ENCODE measurements around the gene NEDD4L. TPM values are rescaled to one million over a fixed set of nuclear protein-coding genes. Genes with fewer than 3 reads are reported as not detected.
"Not testable (repeated sequence)": the region's sequence is repeated elsewhere in the genome, so short reads cannot be mapped to it uniquely, and the experiment has no call there.

Gene NEDD4L
- total RNA-seq, 1 donor from 2014 or later: 55.9 TPM

DNA sequence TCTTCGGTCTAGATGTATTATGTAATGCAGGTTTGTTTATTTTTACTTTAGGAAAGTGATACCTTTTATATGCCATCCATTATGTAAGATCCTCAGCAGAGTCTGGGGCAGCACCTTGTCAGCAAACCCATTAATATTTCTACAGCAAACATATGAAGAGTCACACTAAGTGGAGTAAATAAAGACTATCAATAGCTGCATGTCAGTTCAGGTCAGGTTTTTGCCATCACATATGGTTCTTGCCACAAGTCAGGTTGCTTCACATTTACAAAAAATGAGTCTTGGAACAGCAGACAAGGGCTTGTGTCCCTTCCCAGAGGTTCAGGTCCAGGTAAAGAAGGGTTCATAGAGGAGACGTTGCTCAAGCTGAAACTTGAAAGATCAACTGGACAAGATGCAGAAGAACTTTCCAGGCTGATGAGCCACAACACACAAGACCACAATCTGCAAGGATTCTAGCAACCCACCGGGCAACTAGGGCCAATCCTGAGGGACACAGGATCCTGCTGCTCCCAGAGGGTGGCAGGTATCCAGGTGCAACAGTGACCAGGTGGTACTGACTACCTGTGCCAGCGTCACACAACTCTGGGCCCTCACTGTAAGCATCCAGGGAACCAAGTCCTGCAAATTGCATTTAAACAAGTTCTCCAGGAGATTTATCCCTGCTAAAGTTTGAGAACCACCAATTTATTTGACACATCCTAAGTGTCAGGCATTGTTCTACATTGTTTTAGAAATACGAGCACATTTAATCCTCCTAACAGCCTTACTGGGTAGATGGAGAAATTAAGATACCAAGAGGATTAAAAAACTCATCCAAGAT is 369.0 kb downstream of the NEDD4L start:
- DNase-seq (ENCODE audit: missing footprints): no peak
- no peak for ATAC-seq
- intact Hi-C loops (cut with DNase I): no loop called here

DNA sequence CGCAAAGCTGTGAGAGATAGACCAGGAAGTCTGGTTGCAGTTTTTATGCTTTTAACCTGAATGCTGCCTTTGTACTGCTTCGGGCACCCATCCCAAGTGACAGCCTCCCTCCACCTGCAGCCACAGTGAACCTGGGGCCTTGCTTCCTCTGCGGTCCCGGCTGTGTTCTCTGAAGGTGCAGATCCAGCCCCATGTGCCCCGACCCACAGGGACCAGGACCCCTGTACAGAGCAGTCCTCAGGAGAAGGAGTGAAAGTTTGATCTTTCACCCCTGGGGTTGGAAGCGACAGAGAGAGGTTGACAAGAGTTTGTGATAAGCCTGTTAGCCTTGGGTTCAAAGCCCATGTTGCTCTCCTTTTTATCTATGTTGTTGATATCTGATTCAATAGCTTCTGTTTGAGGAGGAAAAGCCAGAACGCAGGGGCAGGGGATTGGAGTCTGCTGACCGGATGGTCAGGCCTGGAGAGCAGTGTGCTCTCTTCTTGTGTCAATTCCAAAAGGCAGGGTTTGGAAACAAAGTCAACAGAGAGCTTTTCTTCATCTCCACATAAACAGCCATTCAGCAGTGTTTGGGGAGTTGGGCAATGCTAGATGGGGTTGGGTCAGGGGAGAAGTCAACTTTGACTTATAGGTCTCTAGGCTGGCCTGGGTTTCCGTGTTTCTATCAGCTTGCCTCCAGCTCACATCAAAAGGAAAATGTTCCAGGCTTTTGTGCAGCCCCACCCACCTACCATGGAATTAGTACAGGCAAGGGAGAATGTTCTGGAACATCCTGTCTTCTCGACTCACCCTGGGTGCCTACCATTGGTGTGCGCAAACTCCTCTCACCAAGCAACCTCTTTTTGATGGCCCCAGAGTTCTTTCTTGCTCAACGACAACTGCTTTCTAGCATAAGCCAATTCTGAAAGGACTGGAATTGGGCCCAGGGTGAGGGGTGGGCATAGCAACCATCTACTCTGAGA is 369.9 kb downstream of the NEDD4L start:
- DNase-seq (ENCODE audit: missing footprints) (no peak), ATAC-seq (no peak)
- intact Hi-C loops (cut with DNase I): no loop called here

DNA sequence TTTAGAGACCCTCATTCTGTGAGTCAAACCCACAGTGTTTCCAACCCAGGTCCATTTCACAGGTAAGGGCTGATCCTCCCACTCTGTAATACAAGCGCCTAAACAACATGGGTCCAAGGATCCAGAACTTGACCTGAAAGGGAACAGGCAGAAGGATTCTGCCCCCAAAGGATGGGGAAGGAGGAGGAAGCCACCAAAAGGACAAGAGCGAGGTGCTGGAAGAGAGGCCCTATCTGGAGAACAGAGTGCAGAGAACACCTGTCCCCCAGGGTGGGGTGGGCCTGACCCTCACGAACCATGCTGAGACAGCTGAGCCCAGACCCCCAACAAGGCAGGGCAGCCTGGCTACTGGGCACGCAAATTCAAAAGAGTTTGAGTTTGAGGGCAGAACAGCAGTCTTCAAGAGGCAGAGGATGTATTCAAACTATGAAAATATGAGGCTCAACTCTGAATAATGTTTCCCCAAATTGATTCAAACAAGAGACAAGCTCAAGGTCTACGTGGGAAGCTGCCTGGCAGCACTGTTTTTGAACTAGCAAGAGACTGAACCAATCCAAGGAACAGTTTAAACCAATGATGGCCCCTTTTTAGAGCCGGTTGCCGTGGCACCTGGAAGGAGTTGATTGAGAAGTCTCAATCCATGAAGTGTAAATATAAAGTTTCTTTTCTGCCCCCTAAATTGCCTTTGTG is 372.1 kb downstream of the NEDD4L start:
- no peak for ATAC-seq
- intact Hi-C loops (cut with DNase I): no loop called here
- no peak for DNase-seq (ENCODE audit: missing footprints)

DNA sequence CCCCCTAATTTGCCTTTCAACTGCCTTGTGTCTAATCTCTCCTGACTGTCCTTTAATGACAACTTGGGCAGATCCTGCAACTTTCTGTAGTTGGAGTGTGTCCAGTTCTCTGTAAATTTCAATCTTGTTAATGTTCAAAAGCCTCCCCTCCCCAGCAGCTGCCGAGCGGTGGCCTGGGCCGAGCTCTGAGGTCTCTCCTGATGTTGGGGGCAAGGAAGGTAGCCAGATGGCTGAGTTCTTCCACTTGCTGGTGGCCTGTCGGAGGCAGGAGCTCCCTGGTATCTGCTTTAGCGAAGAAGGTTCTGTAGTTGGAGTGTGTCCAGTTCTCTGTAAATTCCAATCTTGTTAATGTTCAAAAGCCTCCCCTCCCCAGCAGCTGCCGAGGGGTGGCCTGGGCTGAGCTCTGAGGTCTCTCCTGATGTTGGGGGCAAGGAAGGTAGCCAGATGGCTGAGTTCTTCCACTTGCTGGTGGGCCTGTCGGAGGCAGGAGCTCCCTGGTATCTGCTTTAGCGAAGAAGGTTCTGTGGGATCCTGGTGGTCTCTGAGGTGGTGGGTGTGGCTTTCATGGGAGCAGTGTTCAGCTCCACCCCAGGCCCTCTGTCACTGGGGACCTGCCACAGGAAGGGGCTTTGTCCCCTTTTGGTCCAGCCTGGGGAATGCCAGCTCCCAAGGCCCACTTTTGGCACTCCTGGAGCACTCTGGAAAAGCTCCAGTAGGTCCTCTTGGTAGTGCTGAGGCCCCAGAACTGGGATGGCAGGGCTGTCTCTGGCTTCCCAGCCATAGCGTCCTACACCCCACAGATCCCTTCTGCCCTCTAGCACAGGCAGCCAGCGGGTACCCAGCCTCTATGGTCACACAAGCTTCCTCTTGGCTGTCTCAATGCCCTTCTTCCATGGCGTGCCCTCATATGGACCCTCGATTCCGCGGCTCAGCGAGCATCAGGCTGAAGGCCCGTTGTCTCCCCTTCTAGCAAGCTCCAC is 373.0 kb downstream of the NEDD4L start:
- no peak for ATAC-seq

DNA sequence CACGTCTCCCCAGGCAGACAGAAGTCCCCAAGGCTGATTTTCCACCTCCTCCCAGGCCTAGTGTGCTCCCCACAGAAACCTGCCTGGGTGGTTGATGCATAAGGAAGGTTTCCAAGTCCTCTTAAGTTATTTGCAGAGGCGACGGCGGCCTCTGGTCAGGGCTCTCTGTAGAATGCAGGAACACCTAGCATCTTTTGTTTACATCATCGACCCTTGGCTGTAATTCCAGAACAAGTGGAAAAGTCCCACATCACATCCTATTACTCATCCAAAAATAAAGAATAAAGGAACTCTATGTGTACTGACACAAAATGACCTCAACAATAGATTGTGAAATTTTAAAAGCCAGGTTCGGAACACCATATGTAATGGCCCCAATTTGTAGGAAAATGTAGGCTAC is 373.7 kb downstream of the NEDD4L start:
- ATAC-seq: no peak
- intact Hi-C loops (cut with DNase I): no loop called here
- no peak for DNase-seq (ENCODE audit: missing footprints)

More for the DNA sequence above, 373.0 kb downstream of the NEDD4L start:
- no peak for DNase-seq (ENCODE audit: missing footprints)
- intact Hi-C loops (cut with DNase I): no loop called here

DNA sequence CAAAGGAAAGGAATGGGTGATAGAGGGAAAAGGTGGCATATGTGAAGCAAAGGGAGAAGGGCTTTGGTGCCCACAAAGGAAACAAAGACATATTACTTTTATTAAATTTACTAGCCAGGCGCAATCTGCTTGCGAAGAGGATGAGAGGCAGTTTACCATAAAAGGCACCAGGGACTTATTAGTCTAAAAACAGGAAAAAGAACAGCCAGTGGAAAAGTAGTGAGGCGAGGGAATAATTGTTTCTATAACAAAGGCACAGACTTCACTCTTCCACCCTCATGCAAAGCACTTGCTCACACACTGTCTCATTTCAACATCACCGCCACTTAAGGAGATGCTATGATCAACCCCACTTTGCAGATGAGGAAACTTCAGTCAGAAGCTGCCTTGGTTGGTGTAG is 374.3 kb downstream of the NEDD4L start:
- DNase-seq (ENCODE audit: missing footprints): no peak
- ATAC-seq: no peak
- intact Hi-C loops (cut with DNase I): no loop called here

DNA sequence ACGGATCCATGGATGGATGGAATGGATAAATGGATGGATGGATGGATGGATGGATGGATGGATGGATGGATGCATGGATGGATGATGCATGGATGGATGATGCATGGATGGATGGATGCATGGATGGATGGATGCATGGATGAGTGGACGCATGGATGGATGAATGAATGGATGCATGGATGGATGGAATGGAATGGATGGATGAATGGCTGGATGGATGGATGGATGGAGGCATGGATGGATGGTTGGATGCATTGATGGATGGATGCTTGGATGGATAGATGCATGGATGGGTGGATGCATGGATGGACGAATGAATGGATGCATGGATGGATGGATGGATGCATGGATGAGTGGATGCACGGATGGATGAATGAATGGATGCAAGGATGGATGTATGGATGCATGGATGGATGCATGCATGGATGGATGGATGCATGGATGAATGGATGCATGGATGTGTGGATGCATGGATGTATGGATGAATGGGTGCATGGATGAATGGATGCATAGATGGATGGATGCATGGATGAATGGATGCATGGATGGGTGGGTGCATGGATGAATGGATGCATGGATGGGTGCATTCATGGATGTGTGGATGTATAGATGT is 375.7 kb downstream of the NEDD4L start:
- no peak for DNase-seq (ENCODE audit: missing footprints)
- no peak for ATAC-seq
- intact Hi-C loops (cut with DNase I): no loop called here

DNA sequence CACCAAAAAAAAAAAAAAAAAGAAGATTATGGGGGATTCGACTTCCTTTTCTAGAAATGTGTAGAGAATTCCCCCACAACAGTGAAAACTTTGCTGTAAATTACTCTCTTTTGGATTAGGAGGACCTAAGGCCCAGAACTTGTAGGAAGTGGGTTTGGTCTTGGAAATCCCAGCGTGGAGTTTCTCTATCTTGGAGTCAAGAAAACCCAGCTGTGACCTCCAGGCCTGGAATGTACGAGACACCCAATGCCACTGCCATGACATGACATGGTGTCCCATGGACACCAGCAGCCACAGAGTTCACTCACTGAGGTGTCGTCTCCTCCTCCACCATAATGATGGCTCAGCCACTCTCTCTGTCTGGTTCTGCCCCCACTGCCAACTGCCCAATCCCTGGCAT is 382.6 kb downstream of the NEDD4L start:
- intact Hi-C loops (cut with DNase I): no loop called here
- ATAC-seq: no peak
- DNase-seq (ENCODE audit: missing footprints): no peak

DNA sequence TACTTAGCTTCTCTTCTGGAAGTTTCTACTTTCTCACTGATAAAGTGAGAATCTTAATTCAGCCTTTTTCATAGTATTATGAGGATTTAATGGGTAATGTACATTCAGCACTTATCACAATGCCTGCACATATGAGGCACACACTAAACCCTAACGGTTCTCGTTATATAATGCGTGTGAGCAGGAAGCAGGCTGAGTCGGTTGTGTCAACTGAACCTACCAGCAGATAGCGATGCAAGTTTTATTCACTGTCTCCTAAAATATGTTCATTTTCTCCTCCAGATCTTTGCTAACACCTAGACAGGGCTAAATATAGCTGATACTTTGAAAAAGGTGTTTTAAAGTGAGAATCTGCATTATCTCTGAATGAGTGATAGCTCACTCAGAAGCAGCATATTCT is 383.3 kb downstream of the NEDD4L start:
- DNase-seq (ENCODE audit: missing footprints): no peak
- ATAC-seq: no peak
- intact Hi-C loops (cut with DNase I): no loop called here

DNA sequence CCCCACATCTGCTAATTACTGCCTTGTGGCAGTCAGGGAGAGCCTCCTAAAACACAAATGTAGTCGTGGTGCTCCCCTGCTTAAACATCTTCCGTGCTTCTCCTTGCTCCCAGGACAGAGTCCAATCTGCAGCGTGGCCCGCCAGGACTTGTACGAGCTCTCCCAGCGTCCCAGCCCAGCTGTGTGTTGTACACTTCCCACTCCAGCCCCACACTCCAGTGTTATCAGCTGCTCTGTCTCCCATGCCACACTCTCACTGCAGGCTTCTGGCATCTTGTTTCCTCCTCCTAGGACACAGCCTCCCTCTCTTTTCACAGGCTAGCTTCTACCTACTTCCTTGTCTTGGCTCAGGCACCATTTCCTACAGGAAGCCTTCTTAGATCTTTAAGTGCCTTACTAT is 385.4 kb downstream of the NEDD4L start:
- ATAC-seq: no peak
- DNase-seq (ENCODE audit: missing footprints): no peak
- intact Hi-C loops (cut with DNase I): no loop called here

DNA sequence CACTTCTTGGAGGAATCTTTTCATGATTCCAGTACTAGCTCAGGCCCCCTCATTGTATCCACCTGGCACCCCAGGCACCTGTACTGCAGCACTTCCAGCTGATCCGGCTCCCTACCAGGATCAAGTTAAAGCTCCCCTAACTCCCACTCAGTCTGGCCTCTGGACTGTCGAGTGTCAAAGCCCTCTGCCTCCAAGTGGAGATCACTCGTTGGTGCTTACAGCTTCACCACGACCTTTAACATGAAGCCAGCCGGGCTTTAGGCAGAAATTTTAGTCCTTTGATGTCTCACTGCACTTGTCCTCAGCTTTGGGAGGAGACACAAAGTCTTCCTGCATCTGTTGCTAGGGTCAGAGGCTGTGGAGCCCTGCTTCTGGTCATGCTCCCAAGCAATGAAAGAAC is 387.2 kb downstream of the NEDD4L start:
- intact Hi-C loops (cut with DNase I): no loop called here
- DNase-seq (ENCODE audit: missing footprints) (no peak), ATAC-seq (no peak)

DNA sequence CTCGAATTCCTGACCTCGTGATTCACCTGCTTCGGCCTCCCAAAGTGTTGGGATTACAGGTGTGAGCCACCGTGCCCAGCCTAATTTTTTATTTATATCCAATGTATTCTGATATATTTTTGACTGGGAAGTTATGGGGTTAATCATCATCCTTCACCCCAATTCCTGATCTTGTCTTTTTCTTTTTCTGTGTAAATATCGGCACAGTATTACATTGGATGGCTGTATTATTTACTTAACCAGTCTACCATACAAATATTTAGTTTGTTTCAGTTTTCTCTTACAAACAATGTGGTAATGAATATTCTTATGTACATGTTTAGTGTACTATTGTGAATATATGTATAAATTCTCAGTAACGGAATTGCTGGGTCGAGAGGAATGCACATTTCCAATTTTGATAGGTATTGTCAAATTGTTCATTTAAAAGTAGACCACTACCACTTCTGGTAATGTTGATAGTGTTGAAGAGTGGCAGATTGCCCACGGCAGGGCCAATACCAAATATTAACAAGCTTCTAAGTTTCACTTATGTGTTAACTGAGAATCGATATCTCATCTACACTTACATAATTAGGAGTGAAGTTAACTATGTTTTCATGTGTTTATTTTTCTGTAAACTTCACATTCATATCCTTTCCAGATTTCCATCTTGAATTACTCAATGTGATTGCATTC is 388.2 kb downstream of the NEDD4L start:
- DNase-seq (ENCODE audit: missing footprints) (no peak), ATAC-seq (no peak)
- intact Hi-C loops (cut with DNase I): no loop called here

DNA sequence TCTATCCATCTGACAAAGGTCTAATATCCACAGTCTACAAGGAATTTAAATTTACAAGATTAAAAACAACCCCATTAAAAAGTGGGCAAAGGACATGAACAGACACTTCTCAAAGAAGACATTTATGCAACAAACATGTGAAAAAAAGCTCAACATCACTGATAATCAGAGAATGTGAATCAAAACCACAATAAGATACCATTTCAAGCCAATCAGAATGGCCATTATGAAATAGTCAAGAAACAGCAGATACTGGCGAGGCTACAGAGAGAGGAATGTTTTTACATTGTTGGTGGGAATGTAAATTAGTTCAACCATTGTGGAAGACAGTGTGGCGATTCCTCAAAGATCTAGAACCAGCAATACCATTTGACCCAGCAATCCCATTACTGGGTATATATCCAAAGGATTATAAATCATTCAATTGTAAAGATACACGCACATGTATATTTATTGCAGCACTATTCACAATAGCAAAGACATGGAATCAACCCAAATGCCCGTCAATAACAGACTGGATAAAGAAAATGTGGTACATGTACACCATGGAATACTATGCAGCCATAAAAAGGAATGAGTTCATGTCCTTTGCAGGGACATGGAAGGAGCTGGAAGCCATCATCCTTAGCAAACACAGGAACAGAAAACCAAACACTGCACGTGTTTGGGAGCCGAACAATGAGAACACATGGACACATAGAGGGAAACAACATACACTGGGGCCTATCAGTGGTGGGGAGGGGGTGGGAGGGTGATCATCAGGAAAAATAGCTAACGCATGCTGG is 391.4 kb downstream of the NEDD4L start:
- intact Hi-C loops (cut with DNase I); DNase-seq (ENCODE audit: missing footprints); ATAC-seq: not testable (repeated sequence)

DNA sequence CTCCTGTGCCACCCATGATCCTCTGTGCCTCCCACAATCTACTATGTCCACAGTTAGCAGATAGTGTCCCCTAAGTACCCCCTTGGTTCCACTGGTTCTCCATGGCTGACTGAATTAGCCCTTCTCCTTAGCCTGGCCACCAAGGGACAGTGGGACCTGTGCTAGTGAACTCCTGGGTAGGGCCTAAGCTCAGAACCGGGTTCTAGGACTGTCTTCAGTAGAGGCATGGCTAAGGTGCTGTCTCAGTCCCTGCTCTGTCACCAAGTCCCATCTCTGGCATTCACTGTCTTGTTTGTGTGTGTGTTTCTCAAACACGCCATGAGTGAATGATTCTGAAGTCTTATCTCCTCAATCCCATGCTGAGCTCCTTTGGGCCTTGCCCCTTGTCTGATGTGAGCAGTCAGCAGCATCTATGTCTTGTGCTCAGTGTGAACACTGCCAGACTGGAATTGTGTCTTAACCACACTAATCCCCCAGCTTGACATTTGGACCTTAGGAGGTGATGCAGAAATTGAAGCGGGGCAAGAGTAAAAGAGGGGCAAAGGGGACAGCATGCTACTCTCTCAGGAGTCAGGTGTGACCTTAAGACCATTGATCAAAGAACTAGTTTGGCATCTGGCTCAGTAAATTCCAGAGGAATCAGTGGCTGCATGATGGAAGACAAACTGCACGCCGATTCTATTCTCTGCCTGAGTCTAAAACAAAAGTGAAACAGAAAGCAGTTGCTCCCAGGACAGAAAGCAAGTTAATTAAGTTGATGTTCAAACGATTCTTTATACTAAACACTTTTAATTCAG is 394.3 kb downstream of the NEDD4L start:
- no peak for ATAC-seq
- intact Hi-C loops (cut with DNase I): no loop called here

DNA sequence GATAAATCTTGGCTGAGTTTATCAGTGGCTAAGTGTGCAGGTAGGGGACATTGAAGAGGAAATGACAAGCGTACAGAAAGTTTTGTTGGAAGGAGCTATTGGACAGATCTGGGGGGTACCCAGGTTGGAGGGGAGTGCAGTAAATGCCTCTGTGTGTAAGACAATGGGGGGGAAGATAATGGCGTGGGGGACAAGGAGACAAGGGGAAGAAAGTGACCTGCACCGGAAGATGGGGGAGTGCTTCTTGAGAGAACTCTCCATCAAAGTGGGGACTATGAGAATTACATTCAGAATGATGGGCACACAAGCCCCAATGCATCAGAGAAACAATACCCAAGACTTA is 394.9 kb downstream of the NEDD4L start:
- intact Hi-C loops (cut with DNase I): no loop called here
- DNase-seq (ENCODE audit: missing footprints) (no peak), ATAC-seq (no peak)

More for the DNA sequence above, 394.3 kb downstream of the NEDD4L start:
- no peak for DNase-seq (ENCODE audit: missing footprints)

DNA sequence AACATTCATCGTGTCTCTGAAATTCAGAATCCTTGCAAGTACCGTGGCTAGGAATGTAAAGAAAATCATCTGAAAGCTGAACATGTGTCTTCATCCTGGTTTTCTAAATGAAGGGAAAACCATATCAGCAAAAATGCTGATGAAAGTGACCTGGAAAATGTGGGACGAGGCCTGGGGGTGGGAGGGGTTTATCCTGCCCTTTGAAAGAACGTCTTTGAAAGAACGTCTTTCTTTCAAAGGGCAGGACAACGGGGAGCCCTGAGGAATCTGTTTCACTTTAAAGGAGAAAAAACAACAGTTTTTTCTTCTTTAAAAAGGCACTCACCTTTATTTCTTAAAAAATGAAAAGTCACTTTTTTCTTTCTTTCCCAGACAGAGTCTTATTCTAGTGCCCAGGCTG is 399.6 kb downstream of the NEDD4L start:
- intact Hi-C loops (cut with DNase I): no loop called here
- DNase-seq (ENCODE audit: missing footprints): no peak
- no peak for ATAC-seq

All from Right ventricle myocardium inferior (tissue), 1 donor.